ENCODE data around the gene SMARCC1. TPM values are rescaled to one million over a fixed set of nuclear protein-coding genes. Genes with fewer than 3 reads are reported as not detected.

The SMARCC1 gene
- total RNA-seq, 1 donor from 2014 or later = 63.1 TPM

GRCh38 chr3:47636921-47637320 lies 144.8 kb downstream of the SMARCC1 start:
- no peak for DNase-seq (ENCODE audit: extremely low read depth, low read depth, low spot score)

GRCh38 chr3:47636225-47636624 lies 145.5 kb downstream of the SMARCC1 start:
- no peak for DNase-seq (ENCODE audit: extremely low read depth, low read depth, low spot score)

GRCh38 chr3:47635536-47635935 lies 146.2 kb downstream of the SMARCC1 start:
- DNase-seq (ENCODE audit: extremely low read depth, low read depth, low spot score) = no peak

GRCh38 chr3:47634996-47635395 lies 146.7 kb downstream of the SMARCC1 start:
- DNase-seq (ENCODE audit: extremely low read depth, low read depth, low spot score) = no peak

GRCh38 chr3:47630810-47631209 lies 150.9 kb downstream of the SMARCC1 start:
- no peak for DNase-seq (ENCODE audit: extremely low read depth, low read depth, low spot score)

- no peak for DNase-seq (ENCODE audit: extremely low read depth, low read depth, low spot score)
These were observed 151.9 kb downstream of the SMARCC1 start for GRCh38 chr3:47629770-47630169.

- DNase-seq (ENCODE audit: extremely low read depth, low read depth, low spot score) = no peak
These were observed 153.3 kb downstream of the SMARCC1 start for GRCh38 chr3:47628426-47628825.

- no peak for DNase-seq (ENCODE audit: extremely low read depth, low read depth, low spot score)
These were observed 158.8 kb downstream of the SMARCC1 start for GRCh38 chr3:47622671-47623461.

GRCh38 chr3:47617086-47618010 lies 164.3 kb downstream of the SMARCC1 start:
- DNase-seq (ENCODE audit: extremely low read depth, low read depth, low spot score) = no peak

GRCh38 chr3:47614788-47615187 lies 166.9 kb downstream of the SMARCC1 start:
- no peak for DNase-seq (ENCODE audit: extremely low read depth, low read depth, low spot score)

GRCh38 chr3:47613722-47614121 lies 168.0 kb downstream of the SMARCC1 start:
- DNase-seq (ENCODE audit: extremely low read depth, low read depth, low spot score) = no peak

- no peak for DNase-seq (ENCODE audit: extremely low read depth, low read depth, low spot score)
These were observed 168.8 kb downstream of the SMARCC1 start for GRCh38 chr3:47612879-47613278.

GRCh38 chr3:47612178-47612577 lies 169.5 kb downstream of the SMARCC1 start:
- DNase-seq (ENCODE audit: extremely low read depth, low read depth, low spot score) = no peak

- no peak for DNase-seq (ENCODE audit: extremely low read depth, low read depth, low spot score)
These were observed 170.1 kb downstream of the SMARCC1 start for GRCh38 chr3:47611576-47611975.

- no peak for DNase-seq (ENCODE audit: extremely low read depth, low read depth, low spot score)
These were observed 171.1 kb downstream of the SMARCC1 start for GRCh38 chr3:47610583-47610982.

- no peak for DNase-seq (ENCODE audit: extremely low read depth, low read depth, low spot score)
These were observed 174.4 kb downstream of the SMARCC1 start for GRCh38 chr3:47607335-47607734.

GRCh38 chr3:47606165-47606564 lies 175.5 kb downstream of the SMARCC1 start:
- no peak for DNase-seq (ENCODE audit: extremely low read depth, low read depth, low spot score)

GRCh38 chr3:47605652-47606051 lies 176.0 kb downstream of the SMARCC1 start:
- DNase-seq (ENCODE audit: extremely low read depth, low read depth, low spot score) = no peak

GRCh38 chr3:47604145-47604544 lies 177.5 kb downstream of the SMARCC1 start:
- DNase-seq (ENCODE audit: extremely low read depth, low read depth, low spot score) = no peak

GRCh38 chr3:47603332-47603731 lies 178.4 kb downstream of the SMARCC1 start:
- no peak for DNase-seq (ENCODE audit: extremely low read depth, low read depth, low spot score)

GRCh38 chr3:47601281-47601680 lies 180.4 kb downstream of the SMARCC1 start:
- DNase-seq (ENCODE audit: extremely low read depth, low read depth, low spot score) = no peak

GRCh38 chr3:47594792-47595191 lies 186.9 kb downstream of the SMARCC1 start:
- no peak for DNase-seq (ENCODE audit: extremely low read depth, low read depth, low spot score)

Data from glomerular endothelial cell (primary cell).